ENCODE results near the gene PADI3. TPM values are rescaled to one million over a fixed set of nuclear protein-coding genes. Genes with fewer than 3 reads are reported as not detected.

Gene PADI3
- total RNA-seq, 4 donors from 2014 or later, result not detected

GRCh38 chr1:17330856-17331255 is 82.0 kb downstream of the PADI3 start:
- no peaks in the 10 kb centered on the region for H3K9me3 ChIP-seq
- H3K36me3 ChIP-seq, result no peaks in the 10 kb centered on the region
- no peaks in the 10 kb centered on the region for H3K4me1 ChIP-seq
- TF ChIP-seq POLR2A (IDR thresholded peaks at IDR 0.05), result no peak
- TF ChIP-seq, protein P1, sequence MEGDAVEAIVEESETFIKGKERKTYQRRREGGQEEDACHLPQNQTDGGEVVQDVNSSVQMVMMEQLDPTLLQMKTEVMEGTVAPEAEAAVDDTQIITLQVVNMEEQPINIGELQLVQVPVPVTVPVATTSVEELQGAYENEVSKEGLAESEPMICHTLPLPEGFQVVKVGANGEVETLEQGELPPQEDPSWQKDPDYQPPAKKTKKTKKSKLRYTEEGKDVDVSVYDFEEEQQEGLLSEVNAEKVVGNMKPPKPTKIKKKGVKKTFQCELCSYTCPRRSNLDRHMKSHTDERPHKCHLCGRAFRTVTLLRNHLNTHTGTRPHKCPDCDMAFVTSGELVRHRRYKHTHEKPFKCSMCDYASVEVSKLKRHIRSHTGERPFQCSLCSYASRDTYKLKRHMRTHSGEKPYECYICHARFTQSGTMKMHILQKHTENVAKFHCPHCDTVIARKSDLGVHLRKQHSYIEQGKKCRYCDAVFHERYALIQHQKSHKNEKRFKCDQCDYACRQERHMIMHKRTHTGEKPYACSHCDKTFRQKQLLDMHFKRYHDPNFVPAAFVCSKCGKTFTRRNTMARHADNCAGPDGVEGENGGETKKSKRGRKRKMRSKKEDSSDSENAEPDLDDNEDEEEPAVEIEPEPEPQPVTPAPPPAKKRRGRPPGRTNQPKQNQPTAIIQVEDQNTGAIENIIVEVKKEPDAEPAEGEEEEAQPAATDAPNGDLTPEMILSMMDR (IDR thresholded peaks at IDR 0.05), result no peak
- no peak overlapping the region for H3K27ac ChIP-seq
- H3K27me3 ChIP-seq, result no peaks in the 10 kb centered on the region
- no peak for DNase-seq
- intact Hi-C loops (cut with DNase I; ENCODE audit: low total_unique reads), result no loop called here
- no peak overlapping the region for H3K4me3 ChIP-seq

DNA sequence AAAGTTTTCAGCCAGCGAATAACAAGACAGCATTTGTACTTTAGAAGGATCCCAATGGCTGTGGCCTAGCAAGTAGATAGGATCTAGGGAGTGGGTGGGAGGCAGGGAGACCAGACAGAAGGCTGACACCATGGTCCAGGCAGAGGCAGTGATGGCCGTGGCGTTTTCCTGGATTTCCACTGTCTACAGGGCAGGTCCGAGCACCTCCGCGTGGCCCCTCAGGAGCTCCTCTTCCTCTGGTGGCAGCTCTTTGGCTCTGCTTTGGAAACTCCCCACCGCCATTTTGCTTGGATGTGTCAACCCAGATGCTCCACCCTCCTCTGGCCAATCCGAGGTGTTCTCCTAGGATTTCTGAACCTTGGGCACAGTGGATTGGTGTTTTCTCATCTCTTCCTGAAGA is 84.2 kb downstream of the PADI3 start:
- Histone ChIP-seq H3K9me3 (no peaks in the 10 kb centered on the region), H3K27ac (no peak overlapping the region), H3K36me3 (no peaks in the 10 kb centered on the region), H3K27me3 (no peaks in the 10 kb centered on the region), H3K4me1 (no peaks in the 10 kb centered on the region), H3K4me3 (no peak overlapping the region)
- TF ChIP-seq POLR2A (IDR thresholded peaks at IDR 0.05), result no peak
- TF ChIP-seq, protein P1 (IDR thresholded peaks at IDR 0.05), result no peak
- intact Hi-C loops (cut with DNase I; ENCODE audit: low total_unique reads), result no loop called here
- DNase-seq, result no peak

Small RNA genes within 50 kb of the gene (microRNA-seq; reads per million reads assigned to microRNA genes)
- gene MIR3972 (ENCODE audit: borderline microRNAs expressed, borderline replicate concordance), result not detected

Small RNA genes within 50 kb of the gene (small RNA-seq; reads per million reads assigned to genes)
- not detected for gene MIR3972

Other genes starting within 250 kb of the PADI3 start
- 10 to 100 TPM in 3 of 4 donors, 1 to 10 TPM in 1; 8.5 to 31.4 (median 19.7) TPM for gene ATP13A2, start 237.2 kb upstream of the PADI3 start, total RNA-seq
- 100 to 1,000 TPM in 1 of 4 donors, 10 to 100 TPM in 3; 53.0 to 152 (median 74.7) TPM for gene SDHB, start 195.1 kb upstream of the PADI3 start, total RNA-seq
- gene PADI2, start 129.6 kb upstream of the PADI3 start, total RNA-seq, result 1 to 10 TPM in 1 of 4 donors, under 1 TPM in 3; 0.29 to 2.8 (median 0.67) TPM
- gene PADI1, start 44.0 kb upstream of the PADI3 start, total RNA-seq, result under 1 TPM in 1 of 4 donors, not detected in 3; 0.14 TPM
- gene PADI4, start 59.1 kb downstream of the PADI3 start, total RNA-seq, result 1 to 10 TPM in 1 of 4 donors, not detected in 3; 1.2 TPM
- gene PADI6, start 123.1 kb downstream of the PADI3 start, total RNA-seq, result under 1 TPM in 1 of 4 donors, not detected in 3; 0.55 TPM
- gene RCC2, start 190.6 kb downstream of the PADI3 start, total RNA-seq, result 10 to 100 TPM; 11.8 to 50.4 (median 25.7) TPM